OCI-LY7 (cell line): ENCODE data around the gene CMTM8. TPM values are rescaled to one million over a fixed set of nuclear protein-coding genes. Genes with fewer than 3 reads are reported as not detected.

ENCODE experiments used
- BruUV-seq: library from RNA; stranded (reverse); fragments of 400-500 nt; replicated peaks from 2 replicates; lab custom pipeline; 2021; lab: Mats Ljungman, UMichigan
- CTCF ChIA-PET: fragments of 300-600 bp; sonication (Branson Sonifier 250); formaldehyde crosslinking; loops from one replicate; lab custom pipeline; 2022; ENCODE audit warnings: antibody characterized with exemption; ENCODE audit not compliant: unreplicated experiment; lab: Charles Lee
- POLR2A ChIA-PET: fragments of 300-600 bp; sonication (Branson Sonifier 250); formaldehyde crosslinking; loops from one replicate; lab custom pipeline; 2022; ENCODE audit warnings: antibody characterized with exemption; lab: Charles Lee
- DNase-seq: peaks from one replicate; pipeline ENCODE4 v3.0.0-alpha.2; 2015; ENCODE audit warnings: low spot score
- H2AFZ ChIP-seq: fragments of 200-600 bp; sonication (generic), shearing (Covaris generic); 2 replicates; pipeline ENCODE4 v1.6.1; 2014; ENCODE audit warnings: mild to moderate bottlenecking, antibody characterized with exemption, low read length, moderate library complexity
- H3K27ac ChIP-seq: fragments of 200-600 bp; sonication (generic); 2 replicates; pipeline ENCODE4 v1.5.1; 2014; ENCODE audit warnings: mixed run types, low read depth, mild to moderate bottlenecking, moderate library complexity, low read length, inconsistent platforms; ENCODE audit not compliant: poor library complexity, severe bottlenecking
- H3K36me3 ChIP-seq: fragments of 200-600 bp; sonication (generic); 2 replicates; pipeline ENCODE4 v1.6.1; 2014; ENCODE audit warnings: mild to moderate bottlenecking, antibody characterized with exemption, low read length, moderate library complexity, mixed read lengths; ENCODE audit not compliant: insufficient read depth
- H3K4me1 ChIP-seq: fragments of 200-600 bp; sonication (generic); 2 replicates; pipeline ENCODE4 v1.5.1; 2014; ENCODE audit warnings: mild to moderate bottlenecking, low read length; ENCODE audit not compliant: insufficient read depth, poor library complexity, severe bottlenecking
- H3K4me2 ChIP-seq: fragments of 200-600 bp; sonication (generic); 2 replicates; pipeline ENCODE4 v1.6.1; 2014; ENCODE audit warnings: mild to moderate bottlenecking, low read length
- H3K4me3 ChIP-seq: fragments of 200-600 bp; sonication (generic); 2 replicates; pipeline ENCODE4 v1.5.1; 2014; ENCODE audit warnings: mild to moderate bottlenecking, low read depth, low read length; ENCODE audit not compliant: poor library complexity, severe bottlenecking
- H3K79me2 ChIP-seq: fragments of 200-600 bp; sonication (generic); 2 replicates; pipeline ENCODE4 v1.6.1; 2016; ENCODE audit warnings: low read depth, mild to moderate bottlenecking, low read length, moderate library complexity, mixed read lengths; ENCODE audit not compliant: insufficient read depth
- H3K9me2 ChIP-seq: fragments of 200-600 bp; sonication (generic); 2 replicates; pipeline ENCODE4 v1.6.1; 2016; ENCODE audit warnings: mild to moderate bottlenecking, low read length, mixed read lengths; ENCODE audit not compliant: insufficient read depth
- H3K9me3 ChIP-seq: fragments of 200-600 bp; sonication (generic); 2 replicates; pipeline ENCODE4 v1.6.1; 2014; ENCODE audit warnings: mild to moderate bottlenecking, mixed run types, low read length, mixed read lengths
- H4K20me1 ChIP-seq: fragments of 200-600 bp; sonication (generic); 2 replicates; pipeline ENCODE4 v1.6.1; 2014; ENCODE audit warnings: mild to moderate bottlenecking, antibody characterized with exemption, low read length, moderate library complexity, mixed read lengths; ENCODE audit not compliant: insufficient read depth
- CTCF ChIP-seq: fragments of 200-600 bp; sonication (generic); conservative IDR thresholded peaks from 2 replicates; pipeline ENCODE4 v1.5.1; 2014; ENCODE audit warnings: mild to moderate bottlenecking, antibody characterized with exemption, low read length, moderate library complexity, mixed read lengths
- EZH2phosphoT487 ChIP-seq: fragments of 200-600 bp; sonication (generic); IDR thresholded peaks from 2 replicates; pipeline ENCODE4 v1.6.1; 2018; ENCODE audit warnings: low read depth, borderline replicate concordance, mild to moderate bottlenecking, mixed run types, antibody characterized with exemption, low read length, moderate library complexity, mixed read lengths
- intact Hi-C: fragments of 100-400 bp; cut with micrococcal nuclease; formaldehyde crosslinking; loops from one replicate; pipeline ENCODE4 v1.10.0; 2022; ENCODE audit not compliant: unreplicated experiment
- total RNA-seq, 2 experiments: library from RNA; depleted of rRNA in 1 of 2; stranded (reverse); fragments of >200 nt in 1 of 2; shearing (Covaris generic) in 1 of 2; gene quantifications; 2 replicates each; pipeline ENCODE4 v1.2.3, GENCODE V29; 2014 to 2022

The CMTM8 gene
- total RNA-seq, 2 experiments from 2014 or later: 1.5 to 3.0 TPM

- DNase-seq: no peak
- no peak overlapping the region for H3K4me3 ChIP-seq
- H3K36me3 ChIP-seq: no peaks in the 10 kb centered on the region
- H3K4me2 ChIP-seq: no peak overlapping the region
- H3K79me2 ChIP-seq: no peaks in the 10 kb centered on the region
- TF ChIP-seq CTCF (no peak), EZH2phosphoT487 (no peak)
- H2AFZ ChIP-seq: no peak overlapping the region
- ChIA-PET CTCF (no interaction called here), POLR2A (interaction anchor here (0.7 kb wide), 1 partner anchor 675 kb away, joined by 3 read pairs; no protein-coding TSS in a partner anchor)
- no peak overlapping the region for H3K27ac ChIP-seq
- no TSS peak for BruUV-seq
- H3K9me2 ChIP-seq: no peaks in the 10 kb centered on the region
- peaks cover 7% of the 10 kb centered on the region for H3K4me1 ChIP-seq
- no peaks in the 10 kb centered on the region for H4K20me1 ChIP-seq
- intact Hi-C loops: no loop called here
- H3K9me3 ChIP-seq: no peaks in the 10 kb centered on the region
Measured at GRCh38 chr3:32276279-32276841, 37.9 kb downstream of the CMTM8 start.

GRCh38 chr3:32278714-32279113 lies 40.2 kb downstream of the CMTM8 start:
- Histone ChIP-seq H3K27ac (no peak overlapping the region), H2AFZ (no peak overlapping the region), H3K36me3 (no peaks in the 10 kb centered on the region), H3K9me2 (no peaks in the 10 kb centered on the region), H3K4me1 (peaks cover 7% of the 10 kb centered on the region), H4K20me1 (no peaks in the 10 kb centered on the region), H3K4me2 (no peak overlapping the region), H3K4me3 (no peak overlapping the region), H3K79me2 (no peaks in the 10 kb centered on the region), H3K9me3 (no peaks in the 10 kb centered on the region)
- ChIA-PET CTCF (no interaction called here), POLR2A (interaction anchor here (0.6 to 2.1 kb wide), 4 partner anchors 9 to 1947 kb away, joined by 3 to 5 read pairs (median 3); no protein-coding TSS in a partner anchor)
- TF ChIP-seq CTCF (no peak), EZH2phosphoT487 (no peak)
- no peak for DNase-seq
- intact Hi-C loops: no loop called here
- no TSS peak for BruUV-seq

- intact Hi-C loops: no loop called here
- H2AFZ ChIP-seq: no peak overlapping the region
- no peak for DNase-seq
- peaks cover 7% of the 10 kb centered on the region for H3K4me1 ChIP-seq
- H3K4me2 ChIP-seq: no peak overlapping the region
- POLR2A ChIA-PET: interaction anchor here (0.6 to 0.8 kb wide), 2 partner anchors 12 to 686 kb away, joined by 4 to 8 read pairs; no protein-coding TSS in a partner anchor
- no peak overlapping the region for H3K27ac ChIP-seq
- H3K9me3 ChIP-seq: no peaks in the 10 kb centered on the region
- no TSS peak for BruUV-seq
- no peaks in the 10 kb centered on the region for H4K20me1 ChIP-seq
- CTCF ChIA-PET: no interaction called here
- TF ChIP-seq EZH2phosphoT487 (no peak), CTCF (no peak)
- H3K9me2 ChIP-seq: no peaks in the 10 kb centered on the region
- no peak overlapping the region for H3K4me3 ChIP-seq
- no peaks in the 10 kb centered on the region for H3K36me3 ChIP-seq
- no peaks in the 10 kb centered on the region for H3K79me2 ChIP-seq
Measured at GRCh38 chr3:32280262-32280910, 41.9 kb downstream of the CMTM8 start.
